ENCODE data around the gene MIX23.

The MIX23 gene

GRCh38 chr3:122351612-122352011, 31.4 kb downstream of the MIX23 start:
- DNase-seq (ENCODE audit: low read depth in 3 of 3): no peak

GRCh38 chr3:122350814-122351418, 32.1 kb downstream of the MIX23 start:
- no peak for DNase-seq (ENCODE audit: low read depth in 3 of 3)

- DNase-seq (ENCODE audit: low read depth in 3 of 3): no peak
Observed at GRCh38 chr3:122349171-122349570, 33.9 kb downstream of the MIX23 start.

- no peak for DNase-seq (ENCODE audit: low read depth in 3 of 3)
Observed at GRCh38 chr3:122343654-122344053, 39.4 kb downstream of the MIX23 start.

GRCh38 chr3:122342803-122343202, 40.2 kb downstream of the MIX23 start:
- no peak for DNase-seq (ENCODE audit: low read depth in 3 of 3)

- no peak for DNase-seq (ENCODE audit: low read depth in 3 of 3)
Observed at GRCh38 chr3:122332551-122332950, 50.5 kb downstream of the MIX23 start.

GRCh38 chr3:122331886-122332285, 51.1 kb downstream of the MIX23 start:
- DNase-seq (ENCODE audit: low read depth in 3 of 3): no peak

- DNase-seq (ENCODE audit: low read depth in 3 of 3): no peak
Observed at GRCh38 chr3:122325769-122326168, 57.3 kb downstream of the MIX23 start.

- no peak for DNase-seq (ENCODE audit: low read depth in 3 of 3)
Observed at GRCh38 chr3:122324871-122325323, 58.1 kb downstream of the MIX23 start, which contains the start of gene CSTA. Gene CSTA (plus strand): TSS chr3:122325248. CDS start chr3:122325293, 45 bp downstream.

GRCh38 chr3:122322095-122323075, 60.6 kb downstream of the MIX23 start:
- no peak for DNase-seq (ENCODE audit: low read depth in 3 of 3)

GRCh38 chr3:122318620-122319019, 64.4 kb downstream of the MIX23 start:
- DNase-seq (ENCODE audit: low read depth in 3 of 3): no peak

GRCh38 chr3:122316368-122316767, 66.7 kb downstream of the MIX23 start:
- DNase-seq (ENCODE audit: low read depth in 3 of 3): no peak

GRCh38 chr3:122315619-122316018, 67.4 kb downstream of the MIX23 start:
- DNase-seq (ENCODE audit: low read depth in 3 of 3): no peak

GRCh38 chr3:122314228-122314876, 68.7 kb downstream of the MIX23 start:
- DNase-seq (ENCODE audit: low read depth in 3 of 3): no peak

GRCh38 chr3:122313281-122313680, 69.8 kb downstream of the MIX23 start:
- DNase-seq (ENCODE audit: low read depth in 3 of 3): no peak

- no peak for DNase-seq (ENCODE audit: low read depth in 3 of 3)
Observed at GRCh38 chr3:122312826-122313225, 70.2 kb downstream of the MIX23 start.

- no peak for DNase-seq (ENCODE audit: low read depth in 3 of 3)
Observed at GRCh38 chr3:122310361-122310760, 72.7 kb downstream of the MIX23 start.

All from stimulated activated CD4-positive, alpha-beta T cell treated with anti-CD3 and anti-CD28 coated beads, TNF-alpha, amount 100 ng/mL, for 4 hours (primary cell).